GM19240 (cell line): ENCODE data around the gene LRRC27.
A peak's percentile ranks its signal among the peaks of the same experiment; 100 is the strongest.
"Not testable (repeated sequence)": the region's sequence is repeated elsewhere in the genome, so short reads cannot be mapped to it uniquely, and the experiment has no call there.

Experiments used
- DNase-seq: peaks from one replicate; pipeline ENCODE4 v3.0.0; 2011; ENCODE audit warnings: low spot score; ENCODE audit not compliant: insufficient read length

Gene LRRC27

DNA sequence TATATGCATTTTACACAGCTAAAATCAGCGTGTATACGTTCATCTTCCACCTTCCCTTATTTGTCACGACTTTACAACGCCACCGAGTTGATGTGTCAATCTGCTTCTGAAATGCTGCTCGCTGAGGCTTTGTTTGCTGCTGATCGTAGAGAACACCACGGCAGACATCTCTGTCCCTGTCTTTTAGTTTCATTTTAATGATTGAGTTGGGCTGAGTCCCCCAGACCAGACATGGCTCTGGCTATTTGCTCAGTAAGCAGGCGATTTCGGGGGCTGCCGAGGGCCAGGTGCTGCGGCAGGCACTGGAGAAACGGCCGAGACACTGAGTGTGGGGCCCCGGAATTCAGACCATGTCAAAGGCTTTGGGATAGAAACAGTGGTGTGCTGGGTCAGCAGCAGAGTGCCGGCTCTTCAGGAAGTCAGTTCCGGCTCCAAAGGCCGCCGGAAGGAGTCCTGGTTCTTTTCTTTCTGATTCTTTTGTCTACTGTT lies 5.0 kb downstream of the LRRC27 start:
- peak; percentile 32 for DNase-seq

DNA sequence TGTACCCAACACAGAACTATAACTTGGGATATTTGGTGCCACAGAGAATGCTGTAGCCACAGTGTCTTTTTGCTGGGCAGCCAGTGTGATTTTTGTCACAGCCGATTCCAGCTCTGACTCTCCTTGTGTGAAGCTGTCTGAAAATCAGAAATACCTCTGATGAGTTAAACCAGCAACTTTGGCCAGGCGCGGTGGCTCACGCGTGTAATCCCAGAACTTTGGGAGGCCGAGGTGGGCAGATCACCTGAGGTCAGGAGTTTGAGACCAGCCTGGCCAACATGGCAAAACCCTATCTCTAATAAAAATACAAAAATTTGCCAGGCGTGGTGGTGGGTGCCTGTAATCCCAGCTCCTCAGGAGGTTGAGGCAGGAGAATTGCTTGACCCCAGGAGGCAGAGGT lies 5.9 kb downstream of the LRRC27 start:
- not testable (repeated sequence) for DNase-seq

DNA sequence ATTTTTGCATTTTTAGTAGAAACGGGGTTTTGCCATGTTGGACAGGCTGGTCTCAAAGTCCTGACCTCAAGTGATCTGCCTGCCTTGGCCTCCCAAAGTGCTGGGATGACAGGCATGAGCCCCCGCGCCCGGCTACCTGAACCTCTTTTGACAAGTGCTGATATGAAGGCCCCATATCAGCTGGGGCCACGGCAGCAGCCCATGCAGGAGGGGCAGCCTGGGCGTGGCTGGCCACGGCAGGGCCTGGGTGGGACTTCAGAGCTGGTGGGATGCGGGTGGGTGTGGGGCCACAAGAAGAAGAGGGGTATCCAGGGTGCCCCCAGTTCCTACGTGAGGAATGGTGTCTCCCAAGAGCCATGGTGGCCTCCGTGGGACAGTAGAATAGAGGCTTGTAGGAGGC lies 6.9 kb downstream of the LRRC27 start:
- DNase-seq = no peak

DNA sequence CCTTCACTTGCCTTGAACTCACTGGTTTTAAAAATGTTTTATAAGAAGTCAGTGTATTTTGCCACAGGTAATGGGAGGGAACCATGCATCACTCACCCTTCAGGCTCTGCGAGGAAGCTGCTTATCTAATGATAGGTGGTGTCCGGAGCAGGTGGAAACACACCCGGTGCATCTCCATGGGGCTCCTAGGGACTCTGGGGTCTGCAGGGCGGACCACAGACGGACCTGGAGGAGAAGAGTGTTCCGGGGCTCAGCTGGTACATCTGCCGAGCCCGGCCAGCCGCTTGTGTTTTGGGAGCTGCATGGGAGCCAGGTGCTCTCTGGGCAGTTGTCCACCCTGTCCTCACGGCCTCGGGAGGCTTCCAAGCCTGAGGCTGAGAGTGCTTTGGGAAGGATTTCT lies 7.3 kb downstream of the LRRC27 start:
- no peak for DNase-seq

DNA sequence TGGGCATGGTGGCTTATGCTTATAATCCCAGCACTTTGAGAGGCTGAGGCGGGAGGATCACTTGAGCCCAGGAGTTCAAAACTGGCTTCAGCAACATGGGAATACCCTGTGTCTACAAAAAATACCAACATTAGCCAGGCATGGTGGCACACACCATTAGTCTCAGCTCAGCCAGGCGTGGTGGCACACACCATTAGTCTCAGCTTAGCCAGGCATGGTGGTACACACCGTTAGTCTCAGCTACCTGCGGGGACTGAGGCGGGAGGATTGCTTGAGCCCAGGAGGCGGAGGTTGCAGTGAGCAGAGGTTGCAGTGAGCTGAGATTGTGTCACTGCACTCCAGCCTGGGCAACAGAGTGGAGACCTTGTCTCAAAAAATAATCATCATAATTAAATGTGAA lies 9.0 kb downstream of the LRRC27 start:
- DNase-seq = no peak

DNA sequence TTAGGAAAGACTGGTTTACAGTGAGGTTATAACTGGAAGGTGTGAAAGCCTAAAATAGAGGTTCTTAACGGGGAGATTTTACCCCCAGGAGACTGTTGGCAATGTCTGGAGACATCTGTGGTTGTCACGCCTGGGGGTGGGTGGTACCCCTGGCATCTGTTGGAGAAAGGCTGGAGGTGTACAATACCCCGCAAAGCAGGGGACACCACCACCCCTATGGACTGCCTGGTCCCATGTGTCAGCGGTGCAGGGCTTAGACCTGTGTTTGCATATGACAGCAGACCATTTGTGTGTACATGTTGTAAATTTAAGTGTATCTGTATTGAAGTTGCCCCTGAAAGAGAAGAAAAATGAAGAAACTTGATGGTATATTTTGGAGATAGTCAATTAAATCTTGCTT lies 9.8 kb downstream of the LRRC27 start:
- no peak for DNase-seq

DNA sequence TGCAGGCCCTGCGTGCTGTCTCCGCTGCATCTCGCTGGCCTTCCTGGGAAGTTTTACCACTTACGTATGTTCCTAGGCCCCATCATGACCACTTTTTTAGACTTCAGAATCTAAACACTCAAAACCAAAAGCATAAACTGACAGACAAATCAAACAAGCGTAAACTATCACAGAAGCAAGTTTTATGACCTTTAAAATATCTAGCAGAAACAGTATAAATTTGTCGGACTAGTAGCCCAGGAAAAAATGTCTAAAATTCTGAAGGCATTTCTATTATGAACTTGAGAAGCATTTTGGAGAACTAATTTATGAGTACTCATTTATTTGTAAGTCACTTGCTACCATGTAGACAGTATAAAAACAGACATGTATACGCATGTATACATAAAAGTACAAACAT lies 10.6 kb downstream of the LRRC27 start:
- no peak for DNase-seq

DNA sequence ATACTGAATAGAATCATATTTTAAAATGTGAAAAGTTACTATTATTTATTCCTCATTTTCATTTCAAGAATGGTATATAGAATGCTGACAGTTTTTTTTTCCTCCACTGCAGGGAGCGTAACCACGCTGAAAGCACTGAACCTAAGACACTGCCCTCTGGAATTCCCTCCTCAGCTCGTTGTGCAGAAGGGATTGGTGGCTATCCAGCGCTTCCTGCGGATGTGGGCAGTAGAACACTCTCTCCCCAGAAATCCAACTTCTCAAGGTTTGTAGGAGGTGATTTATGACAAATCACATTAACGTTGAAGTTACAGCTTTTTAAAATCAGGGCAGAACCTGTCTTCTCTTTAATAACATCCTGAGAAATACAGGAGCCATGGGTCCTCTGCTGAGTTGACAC lies 12.4 kb downstream of the LRRC27 start:
- DNase-seq = no peak

DNA sequence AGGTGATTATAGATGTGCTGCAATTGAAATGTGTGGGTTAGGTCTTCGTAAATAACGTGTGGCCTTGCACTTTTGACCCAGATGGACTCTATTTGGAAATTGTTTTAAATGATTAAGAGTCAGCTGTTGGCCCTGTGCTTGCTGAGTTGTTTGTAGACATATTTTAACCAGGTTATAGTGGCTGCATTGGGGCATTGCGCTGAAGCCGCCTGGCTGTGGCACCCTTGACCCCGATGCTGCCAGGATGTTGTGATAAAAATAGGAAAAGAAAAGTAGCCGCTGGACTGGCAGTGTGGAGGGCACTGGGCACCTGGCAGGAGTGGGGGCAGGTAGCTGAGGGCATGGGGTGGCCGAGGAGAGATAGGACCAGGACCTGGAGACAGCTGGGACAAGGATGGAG lies 13.4 kb downstream of the LRRC27 start:
- DNase-seq = no peak

DNA sequence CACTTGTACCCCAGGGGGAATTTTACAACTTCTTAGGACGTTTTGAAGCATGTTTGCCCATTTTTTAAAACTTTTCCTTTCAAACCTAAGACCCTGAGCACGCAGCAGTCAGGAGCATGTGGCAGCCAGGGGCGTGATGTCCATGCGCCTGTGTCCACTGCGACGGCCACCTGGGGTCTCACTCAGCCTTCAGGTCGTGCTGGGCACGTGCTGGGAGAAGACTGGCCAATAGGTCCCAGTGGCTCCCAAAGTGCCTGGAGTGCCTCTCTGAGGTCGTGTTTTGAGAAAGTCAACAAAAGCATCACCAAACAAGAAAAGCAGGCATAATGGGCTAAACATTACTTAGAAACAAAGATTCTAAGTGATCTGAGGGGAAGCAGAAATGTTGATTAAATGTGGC lies 14.8 kb downstream of the LRRC27 start:
- no peak for DNase-seq

DNA sequence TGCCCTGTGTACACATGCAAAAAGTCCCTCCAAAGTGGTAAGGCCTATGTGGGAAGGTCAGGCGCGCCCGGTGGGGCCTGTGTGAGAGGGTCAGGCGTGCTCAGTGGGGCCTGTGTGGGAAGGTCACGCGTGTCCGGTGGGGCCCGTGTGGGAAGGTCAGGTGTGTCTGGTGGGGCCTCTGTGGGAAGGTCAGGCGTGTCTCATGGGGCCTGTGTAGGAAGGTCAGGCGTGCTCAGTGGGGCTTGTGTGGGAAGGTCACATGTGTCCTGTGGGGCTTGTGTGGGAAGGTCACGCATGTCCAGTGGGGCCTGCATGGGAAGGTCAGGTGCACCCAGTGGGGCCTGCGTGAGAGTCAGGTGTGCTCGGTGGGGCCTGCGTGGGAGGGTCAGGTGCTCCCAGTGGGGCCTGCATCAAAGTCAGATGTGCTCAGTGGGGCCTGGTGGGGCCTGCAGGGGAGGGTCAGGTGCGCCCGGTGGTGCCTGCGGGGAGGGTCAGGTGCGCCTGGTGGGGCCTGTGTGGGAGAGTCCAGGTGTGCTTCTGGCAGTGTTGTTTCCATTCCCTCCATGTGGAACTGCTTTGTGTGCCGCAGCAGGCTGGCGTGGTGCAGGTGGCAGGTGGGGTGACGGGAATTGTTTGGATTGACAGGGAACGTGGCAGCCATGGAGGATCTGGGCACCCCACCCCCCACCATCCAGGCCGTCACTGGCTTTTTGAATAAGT lies 15.4 kb downstream of the LRRC27 start:
- no peak for DNase-seq

DNA sequence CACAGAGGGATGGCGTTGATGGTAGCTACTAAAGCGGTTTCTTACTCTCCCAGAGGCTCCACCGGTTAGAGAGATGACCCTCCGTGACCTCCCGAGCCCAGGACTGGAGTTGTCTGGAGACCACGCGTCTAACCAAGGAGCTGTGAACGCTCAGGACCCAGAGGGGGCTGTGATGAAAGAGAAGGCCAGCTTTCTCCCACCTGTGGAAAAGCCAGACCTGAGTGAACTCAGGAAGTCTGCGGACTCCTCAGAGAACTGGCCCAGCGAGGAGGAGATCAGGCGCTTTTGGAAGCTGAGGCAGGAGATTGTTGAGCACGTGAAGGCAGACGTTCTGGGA lies 15.9 kb downstream of the LRRC27 start:
- no peak for DNase-seq

DNA sequence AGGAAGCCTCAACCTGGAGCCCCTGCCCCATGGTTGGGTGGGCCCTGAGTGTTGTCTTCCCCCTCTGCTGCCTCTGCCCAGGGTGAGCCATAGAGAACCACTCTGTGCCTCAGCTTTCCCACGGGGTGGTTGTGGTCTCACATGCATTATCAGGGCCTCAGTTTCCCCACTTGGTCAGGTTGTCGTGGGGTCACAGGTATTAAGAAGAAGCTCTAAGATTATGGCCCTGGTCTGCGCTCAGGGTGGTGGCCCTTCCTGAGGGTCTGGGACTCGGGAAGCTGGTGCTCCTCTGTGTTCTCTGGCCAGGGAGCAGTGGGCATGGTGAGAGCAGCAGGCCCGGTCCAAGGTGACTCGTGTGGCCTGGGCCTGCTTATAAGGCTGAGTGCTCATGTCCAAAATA lies 17.8 kb downstream of the LRRC27 start:
- DNase-seq = no peak

DNA sequence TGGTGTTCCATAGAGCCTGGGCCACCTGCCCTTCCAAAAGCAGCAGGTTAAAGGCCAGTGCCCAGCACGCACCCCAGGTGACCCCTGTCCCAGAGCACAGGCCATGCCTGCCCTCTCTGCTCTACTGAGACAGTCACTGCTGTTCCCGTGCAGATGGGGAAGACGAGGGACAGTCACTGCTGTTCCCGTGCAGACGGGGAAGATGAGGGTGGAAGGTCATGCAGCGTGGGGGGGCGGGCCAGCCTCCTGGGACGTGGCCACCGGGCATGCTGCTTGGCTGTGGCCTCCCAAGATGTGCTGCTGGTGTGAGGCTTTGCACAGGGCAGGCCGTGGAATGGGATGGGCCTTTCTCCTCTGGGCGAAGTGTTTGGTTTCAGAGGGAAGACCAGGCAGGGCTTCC lies 18.4 kb downstream of the LRRC27 start:
- DNase-seq = no peak

DNA sequence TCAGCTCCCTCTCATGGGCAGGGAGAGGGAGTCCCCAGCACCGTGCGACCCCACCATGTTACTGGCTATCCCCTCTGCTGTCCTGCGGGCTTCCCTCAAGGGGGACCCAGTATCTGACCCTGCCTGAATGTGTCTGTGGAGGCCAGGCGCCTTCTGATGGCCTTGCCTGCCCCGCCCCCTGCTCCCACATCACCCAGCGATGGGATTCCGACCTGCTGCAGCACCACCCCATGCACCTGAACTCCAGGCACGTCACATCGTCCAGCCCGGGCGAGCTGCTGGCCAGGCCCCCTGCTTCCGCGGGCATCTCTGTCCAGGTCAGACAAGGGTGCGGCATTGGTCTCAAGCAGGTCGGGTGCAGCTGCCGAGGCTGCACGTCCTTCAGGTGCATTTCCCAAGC lies 19.0 kb downstream of the LRRC27 start:
- DNase-seq = no peak

DNA sequence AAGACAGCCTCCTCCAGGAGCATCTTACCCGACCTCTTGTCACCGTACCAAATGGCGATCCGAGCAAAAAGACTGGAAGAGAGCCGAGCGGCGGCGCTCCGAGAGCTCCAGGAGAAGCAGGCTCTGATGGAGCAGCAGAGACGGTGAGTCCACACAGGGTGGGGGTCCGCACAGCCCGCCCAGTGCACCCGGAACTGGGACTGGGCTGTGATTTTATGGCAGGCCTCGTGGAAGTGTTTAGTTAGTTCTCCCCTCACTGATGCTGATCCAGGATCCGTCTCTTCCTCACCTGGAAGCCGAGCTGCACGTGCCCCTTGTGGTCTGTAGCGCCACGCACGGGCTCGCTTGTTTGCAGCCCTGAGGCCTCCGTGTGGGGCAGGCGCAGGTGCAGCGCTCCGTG lies 19.6 kb downstream of the LRRC27 start:
- no peak for DNase-seq

DNA sequence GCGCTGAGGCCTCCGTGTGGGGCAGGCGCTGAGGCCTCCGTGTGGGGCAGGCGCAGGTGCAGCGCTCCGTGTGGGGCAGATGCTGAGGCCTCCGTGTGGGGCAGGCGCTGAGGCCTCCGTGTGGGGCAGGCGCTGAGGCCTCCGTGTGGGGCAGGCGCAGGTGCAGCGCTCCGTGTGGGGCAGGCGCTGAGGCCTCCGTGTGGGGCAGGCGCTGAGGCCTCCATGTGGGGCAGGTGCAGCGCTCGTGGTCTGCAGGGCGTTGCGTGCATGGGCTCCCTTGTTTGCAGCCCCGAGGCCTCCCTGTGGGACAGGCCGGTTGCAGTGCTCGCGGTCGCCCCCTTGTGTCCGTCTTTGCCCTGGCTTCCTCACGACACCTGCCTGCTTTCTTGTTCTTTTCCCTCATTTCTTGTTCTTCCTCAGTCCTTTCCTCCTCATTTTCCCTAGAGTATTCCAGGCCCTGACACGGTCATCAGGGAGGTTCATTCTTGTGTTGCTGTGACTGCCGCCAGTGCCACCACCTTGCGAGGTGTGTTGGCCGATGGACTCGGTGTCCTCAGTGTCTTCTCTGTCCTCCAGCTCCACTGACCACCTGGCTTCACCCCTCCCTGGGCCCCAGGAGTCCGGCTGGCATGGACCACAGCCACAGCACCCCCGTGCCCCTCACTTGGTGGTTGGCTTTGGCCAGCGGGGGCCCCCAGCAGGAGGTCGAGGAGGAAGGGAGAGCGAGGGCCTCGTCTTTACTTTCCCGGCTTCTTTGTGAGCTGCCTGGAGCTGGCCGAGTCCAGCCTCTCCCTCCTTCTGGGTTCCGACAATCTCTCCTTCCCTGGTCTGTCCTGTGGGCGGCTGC lies 20.7 kb downstream of the LRRC27 start:
- DNase-seq = peak; percentile 79

DNA sequence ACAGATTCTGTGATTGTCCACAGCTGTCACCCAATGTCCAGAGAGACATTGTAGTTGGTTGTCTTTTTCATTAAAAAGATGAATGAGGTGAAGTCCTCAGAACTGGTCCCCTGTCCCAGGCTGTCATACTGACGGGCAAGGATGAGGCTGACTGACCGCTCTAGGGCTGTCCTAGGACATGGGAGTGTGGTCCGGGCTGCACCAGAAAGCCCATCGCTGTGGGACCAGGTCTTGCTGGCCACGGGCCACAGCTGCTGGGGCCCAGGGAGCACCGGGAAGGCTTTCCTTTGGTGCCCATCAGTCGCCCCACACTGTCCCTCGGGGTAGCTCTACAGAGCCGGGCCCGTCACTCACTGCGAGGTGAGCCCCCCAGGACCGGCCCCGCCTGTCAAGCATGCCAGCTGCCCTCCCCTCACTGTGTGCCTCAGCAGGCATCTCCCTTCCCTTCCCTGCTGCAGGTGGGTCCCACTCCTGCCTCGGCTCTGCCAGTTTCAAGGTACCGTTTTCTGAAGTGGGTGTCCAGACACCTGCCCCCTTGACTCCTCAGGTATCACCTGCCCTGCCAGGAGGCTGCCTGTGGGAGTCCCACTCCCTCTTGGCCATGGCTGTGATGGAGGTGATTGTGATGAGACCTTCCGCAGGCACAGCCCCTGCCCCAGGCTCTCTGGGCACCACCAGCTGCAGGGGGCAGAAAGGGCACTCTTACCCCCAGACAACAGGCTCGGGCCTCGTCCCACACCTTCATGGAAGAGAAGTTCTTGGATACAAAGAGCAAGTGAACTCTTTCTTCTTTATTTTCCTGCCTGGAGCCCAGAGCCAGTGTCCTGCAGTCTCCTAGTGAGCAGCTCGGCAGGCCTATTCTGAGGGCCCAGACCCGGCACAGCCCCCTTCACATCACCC lies 21.7 kb downstream of the LRRC27 start:
- DNase-seq = no peak

DNA sequence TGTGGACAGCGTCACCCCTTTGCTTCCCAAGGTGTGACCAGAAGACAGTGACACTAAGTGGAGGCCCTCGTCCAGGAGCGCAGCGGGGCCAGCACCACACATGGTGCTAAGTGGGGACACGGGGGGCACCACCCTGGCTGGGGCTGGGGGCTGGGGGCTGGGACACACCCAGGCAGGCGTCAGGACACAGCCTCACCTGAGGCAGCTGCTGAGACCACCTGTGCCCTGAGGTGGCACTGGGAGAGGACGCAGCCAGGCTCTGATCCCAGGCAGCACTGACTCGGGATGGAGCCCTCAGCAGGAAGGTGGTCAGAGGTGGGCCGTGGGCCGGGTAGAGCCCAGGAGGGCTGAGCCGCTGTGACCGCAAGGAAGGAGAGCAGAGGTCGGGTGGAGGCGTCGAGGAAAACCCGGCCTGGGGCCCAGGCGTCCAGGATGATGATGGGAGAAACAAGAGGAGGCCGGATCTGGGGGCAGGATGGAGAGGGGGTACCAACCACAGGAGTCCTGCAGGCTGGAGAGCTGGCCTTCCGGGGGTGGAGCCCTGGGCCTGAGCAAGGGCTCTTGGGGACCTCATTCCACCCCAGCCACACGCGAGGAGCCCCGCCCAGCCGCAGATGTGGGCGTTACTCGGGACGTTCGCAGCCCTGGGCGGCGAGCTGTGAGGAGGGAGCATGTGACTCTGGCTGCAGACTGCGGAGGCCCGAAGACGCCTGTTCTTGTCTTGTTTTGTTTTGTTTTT lies 22.5 kb downstream of the LRRC27 start:
- no peak for DNase-seq

DNA sequence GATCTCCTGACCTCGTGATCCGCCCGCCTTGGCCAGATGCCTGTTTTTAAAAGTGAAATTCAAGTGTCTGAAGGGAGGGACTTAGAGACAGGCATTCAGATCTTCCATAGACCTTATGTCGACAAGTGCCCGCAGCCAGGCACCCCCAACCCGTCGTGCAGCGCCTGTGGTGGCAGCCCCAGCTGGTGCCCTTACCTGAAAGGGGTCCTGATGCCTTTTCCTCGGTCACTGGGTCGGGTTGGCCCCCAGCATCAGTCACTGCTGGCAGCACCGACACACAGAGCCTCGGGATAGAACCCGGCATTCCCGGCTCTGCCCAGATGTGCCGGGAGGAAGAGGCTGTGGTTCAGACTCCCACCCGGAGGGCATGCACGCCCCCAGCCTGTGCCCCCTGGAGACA lies 23.3 kb downstream of the LRRC27 start:
- DNase-seq = no peak

DNA sequence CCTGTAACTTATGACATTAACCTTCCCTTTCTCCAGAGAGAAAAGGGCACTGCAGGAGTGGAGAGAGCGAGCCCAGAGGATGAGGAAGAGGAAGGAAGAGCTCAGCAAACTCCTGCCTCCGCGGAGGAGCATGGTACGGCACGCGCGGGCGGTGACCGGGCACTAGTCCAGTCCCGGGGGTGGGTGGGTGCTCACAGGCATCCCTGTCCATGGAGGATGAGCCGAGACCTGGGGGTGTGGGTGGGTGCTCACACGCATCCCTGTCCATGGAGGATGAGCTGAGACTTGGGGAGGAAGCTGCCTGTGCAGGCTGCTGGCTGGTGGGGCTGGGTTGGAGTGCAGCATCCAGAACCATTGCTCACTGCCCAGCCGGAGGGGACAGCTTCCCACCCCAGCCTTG lies 23.8 kb downstream of the LRRC27 start:
- DNase-seq = no peak
